GM18502 (cell line): ENCODE results near the gene PPP1R12A.
"Not testable (repeated sequence)": the region's sequence is repeated elsewhere in the genome, so short reads cannot be mapped to it uniquely, and the experiment has no call there.

ENCODE experiments used
- ATAC-seq: cut with Tn5 transposase; IDR thresholded peaks from one replicate; pipeline ENCODE4 v1.9.1; 2021; ENCODE audit warnings: mild to moderate bottlenecking; ENCODE audit not compliant: unreplicated experiment, poor library complexity

The PPP1R12A gene

GRCh38 chr12:79847417-79847816 is 87.5 kb downstream of the PPP1R12A start:
- ATAC-seq: no peak

GRCh38 chr12:79844693-79845092 is 90.2 kb downstream of the PPP1R12A start:
- ATAC-seq: no peak

GRCh38 chr12:79843978-79844377 is 90.9 kb downstream of the PPP1R12A start:
- no peak for ATAC-seq

GRCh38 chr12:79842630-79843029 is 92.3 kb downstream of the PPP1R12A start:
- no peak for ATAC-seq

- no peak for ATAC-seq
Measured at GRCh38 chr12:79841878-79842265, 93.0 kb downstream of the PPP1R12A start.

GRCh38 chr12:79841248-79841877 is 93.5 kb downstream of the PPP1R12A start:
- no peak for ATAC-seq

- no peak for ATAC-seq
Measured at GRCh38 chr12:79838359-79838758, 96.5 kb downstream of the PPP1R12A start.

GRCh38 chr12:79837575-79837974 is 97.3 kb downstream of the PPP1R12A start:
- ATAC-seq: no peak

- no peak for ATAC-seq
Measured at GRCh38 chr12:79835377-79835843, 99.5 kb downstream of the PPP1R12A start.

GRCh38 chr12:79834712-79835376 is 100.1 kb downstream of the PPP1R12A start:
- ATAC-seq: no peak

GRCh38 chr12:79830440-79830839 is 104.5 kb downstream of the PPP1R12A start:
- ATAC-seq: no peak

- no peak for ATAC-seq
Measured at GRCh38 chr12:79828924-79829323, 106.0 kb downstream of the PPP1R12A start.

- ATAC-seq: no peak
Measured at GRCh38 chr12:79827484-79827883, 107.4 kb downstream of the PPP1R12A start.

GRCh38 chr12:79826267-79827128 is 108.4 kb downstream of the PPP1R12A start:
- ATAC-seq: no peak

GRCh38 chr12:79822475-79822874 is 112.4 kb downstream of the PPP1R12A start:
- ATAC-seq: no peak

GRCh38 chr12:79818856-79819255 is 116.0 kb downstream of the PPP1R12A start:
- no peak for ATAC-seq

- not testable (repeated sequence) for ATAC-seq
Measured at GRCh38 chr12:79784366-79785065, 150.4 kb downstream of the PPP1R12A start.

- ATAC-seq: no peak
Measured at GRCh38 chr12:79782172-79782900, 152.6 kb downstream of the PPP1R12A start.

GRCh38 chr12:79778802-79779448 is 156.0 kb downstream of the PPP1R12A start:
- no peak for ATAC-seq
